Measurements from ENCODE around the gene XCR1. TPM values are rescaled to one million over a fixed set of nuclear protein-coding genes. Genes with fewer than 3 reads are reported as not detected.

Gene XCR1, protein sequence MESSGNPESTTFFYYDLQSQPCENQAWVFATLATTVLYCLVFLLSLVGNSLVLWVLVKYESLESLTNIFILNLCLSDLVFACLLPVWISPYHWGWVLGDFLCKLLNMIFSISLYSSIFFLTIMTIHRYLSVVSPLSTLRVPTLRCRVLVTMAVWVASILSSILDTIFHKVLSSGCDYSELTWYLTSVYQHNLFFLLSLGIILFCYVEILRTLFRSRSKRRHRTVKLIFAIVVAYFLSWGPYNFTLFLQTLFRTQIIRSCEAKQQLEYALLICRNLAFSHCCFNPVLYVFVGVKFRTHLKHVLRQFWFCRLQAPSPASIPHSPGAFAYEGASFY
- not detected in 5 replicates for total RNA-seq (2022; extraction: Qiagen RNA extraction)

DNA sequence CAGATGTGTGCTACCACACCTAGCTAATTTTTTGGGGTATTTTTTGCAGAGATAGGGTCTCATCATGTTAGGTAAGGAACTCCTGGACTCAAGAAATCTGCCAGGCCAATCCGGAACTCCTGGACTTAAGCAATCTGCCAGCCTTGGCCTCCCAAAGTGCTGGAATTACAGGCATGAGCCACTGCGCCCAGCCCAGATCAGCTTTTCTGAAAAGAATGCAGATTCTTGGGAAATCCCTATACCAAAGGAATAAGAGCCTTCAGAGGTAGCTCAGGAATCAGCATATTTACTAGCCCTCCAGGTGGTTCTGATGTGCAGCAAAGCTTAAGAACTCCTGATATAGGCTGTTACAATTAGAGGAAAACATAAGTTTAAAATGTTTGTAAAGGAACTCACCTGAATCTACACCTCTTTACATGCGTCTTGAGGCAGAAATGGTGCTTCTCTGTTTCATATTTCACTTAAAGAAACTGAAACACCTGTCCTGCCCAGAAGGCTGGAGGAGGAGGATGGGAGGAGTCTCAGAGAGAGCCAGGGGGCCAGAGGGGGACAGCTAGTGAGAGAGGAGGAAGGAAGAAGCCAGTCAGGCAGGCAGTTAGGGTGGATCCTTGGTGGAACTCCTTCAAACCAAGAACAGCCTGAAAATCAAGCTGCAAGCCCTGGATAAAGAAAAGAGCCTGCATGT is at the start of gene XCR1:
XCR1 (minus strand) TSS at position 463 of the 685 bp plus-strand sequence. CDS start 5,536 bp downstream, outside the sequence.

GRCh38 chr3:45995236-45996192 is 31.8 kb downstream of the XCR1 start, which contains the start of gene FYCO1:
FYCO1 (minus strand) TSS chr3:45995824; CDS start chr3:45984910, 10,914 bp downstream.

Other genes starting within 250 kb of the XCR1 start
- 0.03 to 0.08 TPM (median 0.06 TPM) in 4 of 5 replicates, not detected in the other for gene SLC6A20, start 230.9 kb downstream of the XCR1 start, total RNA-seq (2022; extraction: Qiagen RNA extraction)
- 13.5 to 15.7 TPM (median 15.1 TPM) in 5 replicates for gene LZTFL1, start 185.4 kb downstream of the XCR1 start, total RNA-seq (2022; extraction: Qiagen RNA extraction)
- gene CCR9, start 140.9 kb downstream of the XCR1 start, total RNA-seq (2022; extraction: Qiagen RNA extraction), result 0.03 TPM in 2 of 5 replicates, not detected in the others
- gene CXCR6, start 84.0 kb downstream of the XCR1 start, total RNA-seq (2022; extraction: Qiagen RNA extraction), result not detected in 5 replicates
- gene FYCO1, start 31.7 kb downstream of the XCR1 start, total RNA-seq (2022; extraction: Qiagen RNA extraction), result 4.1 to 5.9 TPM (median 4.8 TPM) in 5 replicates
- not detected in 5 replicates for gene CCR1, start 180.8 kb upstream of the XCR1 start, total RNA-seq (2022; extraction: Qiagen RNA extraction)
- not detected in 5 replicates for gene CCR3, start 215.0 kb upstream of the XCR1 start, total RNA-seq (2022; extraction: Qiagen RNA extraction)